GM19099 (cell line): ENCODE data around the gene PPIL1.

ENCODE experiments used
- POLR2A ChIP-seq: IDR thresholded peaks from 3 replicates; pipeline ENCODE4 v1.6.1; 2011; ENCODE audit warnings: low read depth; ENCODE audit not compliant: insufficient read length; ENCODE audit errors: extremely low read depth

PPIL1 gene

DNA sequence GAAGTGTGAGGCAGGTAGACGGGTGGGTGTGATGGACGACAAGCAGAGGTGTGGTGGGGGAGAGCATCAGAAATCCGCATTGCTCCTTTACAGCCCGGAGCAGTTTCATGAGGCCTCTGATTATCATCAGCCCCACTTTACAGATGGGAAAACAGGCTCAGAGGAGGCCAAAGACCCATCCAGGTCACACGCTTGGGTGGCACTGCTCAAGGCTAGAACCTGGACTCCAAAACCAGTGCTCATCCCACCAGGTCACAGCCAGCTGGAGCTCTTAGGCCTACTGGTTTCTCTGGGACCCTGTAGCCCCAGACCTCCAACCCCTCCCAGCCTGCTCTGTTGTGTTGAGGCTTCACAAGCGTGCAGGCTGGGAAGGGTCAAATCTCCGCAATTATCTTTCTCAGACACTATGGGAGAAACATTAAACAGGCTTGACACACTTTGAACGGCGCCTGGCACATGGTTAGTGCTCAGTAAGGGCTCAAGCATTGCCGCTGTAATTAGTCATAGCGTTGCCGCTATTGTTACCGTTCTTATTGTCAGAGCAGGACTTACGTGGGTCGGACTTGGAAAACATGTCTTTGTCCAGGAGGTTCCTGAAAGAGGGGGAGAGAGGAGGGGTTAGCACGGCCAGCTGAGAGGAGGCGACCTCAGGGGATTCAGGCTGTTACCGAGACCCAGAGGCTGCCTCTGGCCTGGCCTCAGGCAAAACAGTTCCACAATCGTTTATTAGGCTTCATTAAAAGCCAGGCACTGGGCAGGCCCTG, 51.9 kb downstream of the PPIL1 start:
- TF ChIP-seq POLR2A, result no peak

DNA sequence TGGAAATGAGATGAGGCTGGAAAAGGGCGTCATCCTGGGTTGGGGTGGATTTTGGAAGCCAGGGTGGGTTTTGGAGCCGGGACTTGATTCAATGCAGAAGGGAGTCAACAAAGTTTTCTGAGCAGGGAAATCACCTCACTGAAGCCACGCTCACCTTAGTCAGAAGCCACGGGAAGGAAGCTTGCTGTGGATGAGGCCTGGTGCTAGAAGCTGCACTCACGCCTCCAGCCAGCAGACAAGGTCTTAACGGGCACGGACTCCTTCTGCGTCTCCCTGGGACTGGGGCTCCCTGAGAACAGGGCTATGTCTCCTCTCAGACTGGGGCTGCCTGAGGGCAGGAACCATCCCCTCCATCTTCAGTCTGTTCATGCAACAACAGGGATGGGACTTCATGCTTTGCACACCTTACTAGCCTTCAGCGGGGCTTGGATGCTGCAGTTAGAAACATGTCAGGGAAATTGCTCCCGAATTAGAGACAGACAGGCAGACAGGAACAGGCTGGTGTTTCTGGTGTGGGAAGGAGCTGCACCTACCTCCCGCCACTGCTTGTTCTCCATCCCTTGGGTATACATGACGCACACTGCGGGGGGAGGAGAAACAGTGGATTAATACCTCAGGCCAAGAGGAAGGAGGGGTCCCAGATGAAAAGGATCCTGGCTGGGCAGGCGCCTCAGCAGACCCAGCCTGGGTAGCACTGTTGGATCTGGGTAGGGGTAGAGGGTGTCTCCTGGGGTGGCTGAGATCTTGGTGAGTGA, 52.8 kb downstream of the PPIL1 start:
- TF ChIP-seq POLR2A, result no peak

DNA sequence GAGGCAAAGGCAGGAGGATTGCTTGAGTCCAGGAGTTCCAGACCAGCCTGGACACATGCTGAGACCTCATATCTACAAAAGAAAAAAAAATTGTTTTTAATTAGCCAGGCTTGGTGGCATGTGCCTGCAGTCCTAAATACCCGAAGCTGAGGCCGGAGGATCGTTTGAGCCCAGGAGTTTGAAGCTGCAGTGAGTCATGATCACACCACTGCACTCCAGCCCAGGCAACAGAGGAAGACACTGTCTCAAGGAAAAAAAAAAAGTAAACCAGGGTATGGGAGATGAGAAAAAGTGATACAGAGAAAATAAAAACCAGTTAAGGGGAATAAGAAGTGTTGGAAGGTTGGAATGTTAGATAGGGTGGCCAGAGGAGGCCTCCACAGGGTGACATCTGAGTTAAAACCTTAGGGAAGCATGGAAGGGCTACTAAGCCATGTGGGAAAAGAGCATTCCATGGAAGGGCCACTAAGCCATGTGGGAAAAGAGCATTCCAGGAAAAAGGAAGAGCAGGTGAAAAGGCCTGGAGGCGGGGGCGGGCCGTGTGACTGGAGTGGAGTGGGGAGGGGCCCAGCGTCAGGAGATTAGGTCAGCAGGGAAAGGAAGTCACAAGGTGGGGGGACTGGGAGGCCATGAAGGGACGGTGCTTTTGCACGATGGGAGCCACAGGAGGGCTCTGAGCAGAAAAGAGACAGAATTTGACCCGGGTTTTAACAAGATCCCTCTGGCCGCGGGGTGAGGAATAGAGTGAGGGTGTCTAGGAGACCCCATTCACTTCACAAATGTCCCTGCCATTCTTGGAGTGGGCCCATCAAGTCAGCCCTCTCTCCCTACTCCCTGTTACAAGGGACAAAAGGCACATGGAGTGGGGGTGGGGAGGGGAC, 53.7 kb downstream of the PPIL1 start:
- TF ChIP-seq POLR2A, result no peak

DNA sequence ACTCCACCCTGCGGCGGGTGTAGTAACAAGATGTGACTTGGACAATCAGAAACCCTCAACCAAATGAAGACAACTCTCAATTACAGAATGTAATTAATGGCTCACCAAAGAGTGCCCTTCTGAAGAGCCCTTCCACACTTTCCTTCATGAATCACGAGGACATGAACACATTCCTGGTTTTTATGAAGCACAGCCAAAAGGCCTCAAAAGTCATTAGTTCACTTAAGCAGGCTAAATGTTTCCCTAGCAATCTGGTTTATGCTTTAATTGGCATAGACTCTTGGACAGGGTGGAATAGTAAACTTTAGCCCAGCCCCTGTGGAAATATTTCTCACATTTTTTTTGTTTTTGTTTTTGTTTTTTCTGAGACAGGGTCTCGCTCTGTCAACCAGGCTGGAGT, 55.8 kb downstream of the PPIL1 start:
- TF ChIP-seq POLR2A, result no peak

DNA sequence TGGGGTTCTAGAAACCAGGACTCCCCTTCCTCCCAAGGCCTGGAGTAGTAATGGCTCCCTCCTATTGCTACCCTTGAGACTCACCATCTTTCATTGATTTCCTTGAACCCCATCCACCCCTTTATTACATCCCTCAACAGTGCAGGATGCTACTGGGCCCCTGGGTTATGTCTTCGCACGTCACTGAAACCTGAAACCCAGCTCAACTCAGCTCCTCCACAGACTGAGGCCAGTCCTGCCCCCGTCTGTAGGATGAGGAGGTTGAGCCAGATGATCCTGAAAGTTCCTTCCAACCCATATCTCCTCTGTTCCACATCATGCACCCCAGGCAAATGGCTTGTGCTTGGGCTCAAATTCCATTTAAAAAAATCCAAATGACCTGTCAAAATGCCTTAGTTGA, 56.8 kb downstream of the PPIL1 start:
- no peak for TF ChIP-seq POLR2A

DNA sequence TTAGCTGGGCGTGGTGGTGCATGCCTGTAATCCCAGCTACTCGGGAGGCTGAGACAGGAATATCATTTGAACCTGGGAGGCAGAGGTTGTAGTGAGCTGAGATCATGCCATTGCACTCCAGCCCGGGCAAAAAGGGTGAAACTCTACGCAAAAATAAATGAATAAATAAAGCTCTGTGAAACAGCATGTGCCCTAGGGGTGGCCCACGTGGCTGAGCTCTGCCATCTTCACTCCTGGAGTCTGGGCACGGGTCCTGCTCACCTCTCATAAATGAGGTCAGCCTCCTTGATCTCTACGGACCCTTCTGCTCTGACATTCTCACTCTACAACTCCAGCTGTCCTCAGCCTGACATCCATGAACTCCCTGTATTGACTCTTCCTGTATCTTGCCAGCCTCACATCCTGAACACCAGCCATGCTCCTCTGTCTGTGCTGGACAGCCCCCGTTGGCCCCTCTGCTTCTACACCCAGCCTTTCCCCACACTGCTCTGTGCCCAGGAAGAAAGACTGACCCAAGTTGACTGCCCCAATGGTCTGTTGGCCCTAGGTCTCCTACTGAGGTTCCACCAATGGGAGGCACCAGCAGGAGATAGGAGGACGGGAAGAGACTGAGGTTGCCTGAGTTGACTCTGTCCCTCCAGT, 57.3 kb downstream of the PPIL1 start:
- no peak for TF ChIP-seq POLR2A

DNA sequence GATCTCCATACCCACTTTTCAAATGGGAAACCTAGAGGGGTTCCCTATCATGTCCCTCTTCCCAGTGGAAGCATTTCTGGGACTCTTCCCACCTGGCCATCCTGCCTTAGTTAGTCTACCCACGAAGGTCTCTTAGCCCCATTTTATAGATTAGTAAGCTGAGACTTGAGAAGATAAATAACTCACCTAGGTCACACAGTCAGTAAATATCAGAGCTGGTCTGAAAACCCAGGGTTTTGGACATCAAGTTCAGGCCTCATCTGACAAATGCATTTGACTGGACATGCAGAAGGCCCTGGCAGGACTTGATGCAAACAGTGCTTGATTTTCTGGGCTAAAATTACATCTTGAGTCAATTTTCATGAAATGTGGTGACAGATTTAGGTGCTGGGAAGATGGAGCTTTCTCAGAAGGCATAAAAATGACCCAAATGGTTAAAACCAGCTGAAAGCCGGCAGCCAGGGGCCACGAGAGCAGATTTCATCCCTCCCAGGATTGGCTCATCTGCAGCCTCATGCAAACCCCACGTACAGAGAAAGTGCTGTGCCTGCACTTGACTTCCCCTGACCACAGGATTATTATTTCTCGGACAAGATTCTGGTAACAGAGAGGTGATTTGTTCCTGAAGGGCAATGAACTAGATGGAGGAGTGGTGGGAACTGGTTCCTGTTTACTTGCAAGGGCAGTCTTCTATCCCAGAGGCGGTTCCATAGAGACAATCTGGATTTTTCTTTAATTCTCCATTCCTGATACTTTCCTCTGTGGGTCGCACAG, 58.5 kb downstream of the PPIL1 start:
- no peak for TF ChIP-seq POLR2A

DNA sequence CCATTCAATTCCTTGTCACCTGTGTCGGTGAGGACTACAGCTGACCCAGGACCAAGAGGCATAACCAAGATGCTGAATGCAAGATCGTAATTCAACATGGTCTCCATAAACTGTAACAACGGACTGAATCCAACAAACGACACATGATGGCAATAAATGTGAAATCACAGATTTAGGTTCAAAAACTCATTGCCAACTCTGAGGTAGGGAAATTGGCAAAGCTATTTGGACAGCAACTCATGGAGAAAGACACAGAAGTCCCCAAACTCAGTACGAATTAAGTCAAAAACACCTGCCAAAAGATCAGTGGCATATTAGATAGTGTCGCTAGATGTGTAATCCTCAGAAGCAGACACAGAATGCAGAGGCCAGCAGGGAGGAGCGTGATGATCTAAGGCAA, 60.4 kb downstream of the PPIL1 start:
- no peak for TF ChIP-seq POLR2A

DNA sequence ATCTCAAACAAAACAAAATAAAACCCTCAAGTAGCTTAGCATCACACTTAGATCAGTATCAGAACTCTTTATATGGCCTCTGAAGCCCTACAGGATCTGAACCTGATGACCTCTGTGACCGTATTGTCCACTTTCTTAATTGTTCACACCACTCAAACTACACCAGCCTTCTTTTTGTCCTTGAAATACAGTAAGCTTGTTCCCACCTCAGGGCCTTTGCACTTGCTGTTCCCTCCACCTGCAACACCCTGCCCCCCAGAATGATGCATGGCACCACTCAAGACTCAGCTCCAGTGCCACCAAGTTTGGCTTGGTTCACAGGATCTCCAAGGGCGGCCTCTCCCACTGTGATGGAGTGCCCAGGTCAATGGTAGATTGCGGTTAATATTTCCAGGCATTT, 61.1 kb downstream of the PPIL1 start:
- TF ChIP-seq POLR2A, result no peak

DNA sequence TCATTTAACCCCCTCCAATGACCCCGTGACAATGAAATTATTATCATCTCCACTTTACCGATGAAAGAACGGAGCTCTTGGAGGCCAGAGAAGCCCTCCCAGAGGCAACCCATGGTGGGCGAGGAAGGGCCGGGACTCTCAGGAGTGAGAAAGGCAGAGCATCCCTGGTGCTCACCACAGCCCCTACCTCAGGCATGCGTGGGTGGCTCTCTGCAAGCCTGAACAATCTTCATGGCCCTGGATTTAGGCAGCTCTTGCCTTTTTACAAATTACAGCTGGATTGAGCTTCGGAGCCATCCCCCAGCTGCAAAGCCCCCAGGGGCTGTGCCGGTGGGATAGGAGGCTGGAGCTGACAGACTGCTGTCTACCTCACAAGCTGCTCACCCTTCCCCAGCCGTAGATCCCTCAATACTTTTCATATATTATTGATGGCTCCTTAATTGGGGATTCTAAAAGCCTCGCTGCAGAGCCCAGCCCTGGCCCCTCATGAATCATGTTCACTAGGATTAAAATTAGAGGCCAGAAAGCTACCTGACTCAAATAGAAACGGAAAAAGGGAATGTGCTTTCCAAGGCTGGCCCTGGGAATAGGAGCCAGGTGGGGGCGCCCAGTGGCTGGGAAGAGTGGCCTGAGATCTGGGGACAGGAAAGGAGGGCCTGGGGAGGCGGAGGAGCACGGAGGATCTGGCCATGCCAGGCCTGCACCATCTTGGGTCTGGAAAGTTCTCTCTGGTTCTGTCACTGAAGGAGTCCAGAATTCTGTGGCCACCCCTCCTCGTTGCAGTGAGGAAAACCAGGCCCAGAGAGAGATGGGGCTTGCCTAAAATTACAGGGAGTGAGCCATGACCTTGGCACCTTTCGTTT, 64.4 kb downstream of the PPIL1 start:
- no peak for TF ChIP-seq POLR2A

DNA sequence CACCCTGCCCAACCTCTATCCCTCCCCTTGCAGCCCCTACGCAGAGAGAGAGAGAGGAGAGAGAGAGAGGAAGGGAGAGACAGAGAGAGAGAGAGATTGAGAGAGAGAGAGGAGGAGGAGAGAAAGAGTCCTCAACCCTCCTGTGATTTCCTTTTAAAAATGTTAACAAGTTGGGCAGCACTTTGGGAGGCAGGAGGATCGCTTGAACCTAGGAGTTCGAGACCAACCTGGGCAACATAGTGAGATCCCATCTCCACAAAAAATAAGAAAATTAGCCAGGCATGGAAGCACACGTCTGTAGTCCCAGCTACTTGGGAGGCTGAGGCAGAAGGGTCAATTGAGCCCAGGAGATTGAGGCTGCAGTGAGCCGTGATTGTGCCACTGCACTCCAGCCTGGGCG, 65.4 kb downstream of the PPIL1 start:
- no peak for TF ChIP-seq POLR2A

DNA sequence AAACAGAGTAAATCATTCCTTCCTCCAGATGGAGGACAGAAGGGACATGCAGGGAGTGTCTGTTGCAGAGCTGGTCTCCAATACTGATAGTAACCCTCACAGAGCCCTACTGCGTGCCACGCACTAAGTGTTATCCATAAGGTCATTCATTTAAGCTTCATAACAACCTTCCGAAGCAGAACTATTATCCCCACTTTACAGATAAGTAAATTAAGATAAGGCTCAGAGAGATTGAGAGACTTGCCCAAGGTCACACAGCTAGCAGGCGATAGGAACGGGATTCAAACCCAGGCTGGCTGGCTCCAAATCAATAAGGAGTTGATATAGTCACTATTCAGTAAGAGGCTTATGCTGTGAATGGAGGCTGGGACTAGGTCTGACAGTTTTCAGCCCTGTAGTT, 66.0 kb downstream of the PPIL1 start:
- no peak for TF ChIP-seq POLR2A

DNA sequence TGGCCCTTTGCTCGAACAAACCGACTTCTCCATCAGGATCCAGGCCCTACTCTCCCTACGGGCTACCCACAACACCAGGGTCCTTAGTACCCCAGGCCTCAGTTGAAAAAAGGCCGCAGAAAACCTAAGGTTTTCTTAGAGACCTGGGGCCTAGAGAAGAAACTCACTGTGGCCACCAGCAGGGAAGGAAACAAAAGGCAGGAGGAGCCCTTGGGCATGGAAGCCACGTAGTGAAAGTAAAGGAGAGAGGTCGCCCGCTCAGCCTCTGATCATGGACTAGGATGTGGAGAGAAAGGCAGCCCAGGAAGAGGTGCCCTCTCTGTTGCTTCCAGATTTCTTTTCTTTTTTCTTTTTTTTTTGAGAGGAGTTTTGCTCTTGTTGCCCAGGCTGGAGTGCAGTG, 66.9 kb downstream of the PPIL1 start:
- no peak for TF ChIP-seq POLR2A
